Measurements from ENCODE around the gene GPI.

Gene GPI

DNA sequence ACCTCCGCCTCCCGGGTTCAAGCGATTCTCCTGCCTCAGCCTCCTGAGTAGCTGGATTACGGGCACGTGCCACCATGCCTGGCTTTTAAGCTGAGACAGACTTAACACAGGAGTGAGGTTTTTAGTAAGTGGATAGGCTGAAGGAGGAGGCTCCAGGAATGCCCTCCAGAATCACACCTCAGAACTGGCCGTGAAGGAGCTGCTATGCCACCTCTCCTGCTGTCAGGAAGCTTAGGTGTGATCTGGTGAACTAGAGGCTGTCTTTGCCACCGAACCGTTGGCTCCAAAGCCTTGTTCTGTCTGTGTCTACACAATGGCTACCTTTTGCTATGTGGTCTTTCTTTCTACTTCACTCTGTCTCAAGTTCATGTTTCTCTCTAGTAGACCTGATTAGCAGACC lies 43.4 kb downstream of the GPI start:
- no peak for DNase-seq

DNA sequence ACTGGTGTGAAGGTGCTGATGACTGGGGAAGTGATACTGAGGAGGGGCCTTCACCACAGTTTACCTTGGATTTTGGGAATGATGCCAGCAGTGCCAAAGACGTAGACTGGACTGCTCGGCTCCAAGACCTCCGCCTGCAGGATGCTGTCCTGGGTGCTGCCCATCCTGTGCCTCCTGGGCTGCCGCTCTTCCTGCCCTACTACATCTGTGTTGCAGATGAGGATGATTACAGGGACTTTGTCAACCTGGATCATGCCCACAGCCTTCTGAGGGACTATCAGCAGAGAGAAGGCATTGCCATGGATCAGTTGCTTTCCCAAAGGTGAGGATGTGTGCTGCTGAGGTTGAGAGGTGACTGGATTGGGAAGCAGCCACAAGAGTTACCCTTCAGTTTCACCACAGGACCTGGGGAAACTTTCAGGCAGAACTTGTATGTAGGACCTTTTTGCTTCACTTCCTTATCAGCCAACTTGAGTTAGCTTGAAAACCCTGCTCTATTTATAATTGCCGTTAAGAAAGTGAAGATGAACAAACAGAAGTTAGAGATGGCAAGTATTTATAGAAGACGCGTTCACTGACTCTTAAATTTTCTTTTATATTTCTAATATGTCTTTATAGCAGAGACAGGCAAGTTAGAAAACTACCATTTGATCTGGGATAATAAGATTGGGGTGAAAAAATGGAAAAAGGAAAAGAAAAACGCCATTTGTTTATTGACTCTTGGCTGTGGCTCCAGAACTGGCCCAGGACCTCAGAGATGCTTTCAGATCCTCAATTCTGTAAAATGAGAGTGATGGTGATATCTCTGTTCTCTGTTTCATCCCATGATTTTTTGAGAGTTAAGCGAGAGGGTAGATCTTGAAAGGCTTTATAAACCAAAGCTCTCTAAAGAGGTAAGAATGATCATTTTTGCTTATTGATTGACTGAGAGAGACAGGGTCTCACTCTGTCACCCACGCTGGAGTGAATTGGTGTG lies 44.5 kb downstream of the GPI start:
- DNase-seq = no peak

- no peak for DNase-seq
Observed at GRCh38 chr19:34411216-34411615, 46.2 kb downstream of the GPI start.

GRCh38 chr19:34416021-34416545 lies 51.1 kb downstream of the GPI start:
- DNase-seq = no peak

DNA sequence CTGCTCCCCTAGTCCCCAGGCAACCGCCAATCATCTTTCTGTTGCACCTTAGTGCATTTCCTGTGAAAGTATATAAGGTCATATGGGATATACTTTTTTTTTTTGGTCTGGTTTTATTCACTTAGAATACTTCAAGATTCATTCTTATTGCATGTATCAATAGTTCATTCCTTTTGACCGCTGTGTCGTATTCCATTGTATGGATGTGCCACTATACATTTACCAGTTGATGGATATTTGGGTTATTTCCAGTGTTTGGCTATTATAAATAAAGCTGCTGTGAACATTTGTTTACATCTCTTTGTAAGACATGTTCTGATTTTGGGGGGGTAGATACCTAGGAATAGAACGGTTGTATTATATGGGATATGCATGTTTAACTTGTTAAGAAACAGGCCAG lies 53.3 kb downstream of the GPI start:
- no peak for DNase-seq

GRCh38 chr19:34426096-34426661 lies 61.2 kb downstream of the GPI start:
- no peak for DNase-seq

DNA sequence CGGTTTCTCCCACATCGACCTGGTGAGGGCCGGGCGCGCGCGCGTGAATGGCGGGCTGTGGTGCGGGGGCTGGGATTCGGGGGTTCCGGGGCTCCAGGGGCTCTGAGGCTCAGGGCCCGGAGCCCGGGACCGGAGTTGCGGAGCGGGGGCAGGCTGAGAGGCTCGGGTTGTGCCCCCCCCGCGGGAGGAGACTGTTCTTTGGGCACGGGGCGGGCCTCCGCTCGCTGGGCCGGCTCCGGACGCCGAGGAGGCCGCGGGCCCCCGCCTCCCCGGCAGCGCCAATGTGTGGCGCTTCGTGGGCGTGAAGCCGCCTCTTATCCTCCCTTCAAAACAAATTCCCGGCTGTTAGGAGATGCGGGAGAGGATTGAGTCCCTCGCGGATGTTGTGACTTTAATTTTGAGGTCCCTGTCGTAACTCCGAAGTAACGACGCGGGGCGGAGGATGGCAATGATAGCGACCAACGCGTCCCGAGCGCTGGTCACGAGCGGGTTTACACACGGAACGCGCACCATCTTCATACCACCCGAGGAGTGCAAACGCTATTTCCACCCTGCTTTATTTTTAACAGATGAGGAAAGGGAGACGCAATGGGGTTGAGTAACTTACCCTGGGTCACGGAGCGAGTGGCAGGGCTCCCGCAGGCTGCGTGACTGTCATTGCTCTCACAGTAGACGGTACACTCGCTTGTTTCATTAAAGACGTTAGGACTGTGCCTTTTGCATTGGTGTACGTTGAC lies 63.7 kb downstream of the GPI start:
- DNase-seq = peak; percentile 61

DNA sequence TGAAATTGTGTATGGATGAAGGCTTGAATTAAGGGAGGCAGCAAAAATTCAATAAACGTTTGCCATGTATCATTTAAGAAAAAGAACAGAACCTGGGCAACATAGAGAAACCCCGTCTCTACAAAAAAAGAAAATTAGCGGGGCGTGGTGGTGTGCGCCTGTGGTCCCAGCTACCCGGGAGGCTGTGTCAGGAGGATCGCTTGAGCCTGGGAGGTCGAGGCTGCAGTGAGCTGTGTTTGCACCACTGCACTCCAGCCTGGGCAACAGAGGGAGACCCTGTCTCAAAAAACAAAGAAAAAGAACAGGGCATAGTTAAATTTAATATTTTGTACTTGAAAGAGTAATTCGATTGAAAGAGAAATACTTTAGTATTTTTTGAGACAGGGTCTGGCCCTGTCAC lies 64.6 kb downstream of the GPI start:
- no peak for DNase-seq

DNA sequence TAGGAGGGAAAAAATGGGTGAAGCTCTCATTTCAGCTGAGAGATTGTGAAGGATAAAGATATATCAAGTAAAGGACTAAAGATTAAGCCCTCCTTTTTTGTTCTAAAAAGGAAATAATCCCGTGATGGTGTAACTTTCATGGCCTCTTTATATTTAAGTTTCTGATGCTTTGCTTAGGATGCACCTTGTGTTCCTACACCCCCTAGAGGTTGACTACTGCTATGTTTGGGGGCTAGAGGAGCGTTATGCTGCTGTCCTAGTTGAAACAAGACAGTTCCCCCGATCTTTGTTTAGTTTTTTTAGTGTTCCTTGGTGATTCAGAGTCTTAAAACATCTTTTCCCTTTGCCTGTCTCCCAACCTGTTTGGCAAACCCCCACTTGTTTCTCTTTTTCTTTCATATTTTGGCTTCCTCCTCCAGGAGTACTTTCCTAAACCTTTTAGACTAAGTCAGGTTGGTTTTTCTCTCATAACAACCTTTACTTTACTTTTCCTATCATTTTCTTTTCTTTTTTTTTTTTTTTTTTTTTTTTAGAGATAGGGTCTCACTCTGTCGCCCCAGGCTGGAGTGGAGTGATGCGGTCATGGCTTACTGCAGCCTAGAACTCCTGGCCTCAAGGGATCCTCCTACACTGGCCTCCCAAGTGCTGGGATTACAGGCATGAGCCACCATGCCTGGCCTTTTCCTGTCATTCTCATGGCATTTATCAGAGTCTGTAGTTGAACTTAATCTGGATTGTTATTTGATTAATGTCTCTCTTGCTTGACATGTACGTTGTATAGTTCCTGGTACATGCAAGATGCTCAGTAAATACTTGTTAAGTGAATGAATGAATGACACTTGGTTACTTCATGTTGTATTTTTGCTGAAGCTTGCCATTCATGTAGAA lies 66.0 kb downstream of the GPI start:
- DNase-seq = peak; percentile 89

GRCh38 chr19:34431681-34432402 lies 66.8 kb downstream of the GPI start:
- peak; percentile 14 for DNase-seq

DNA sequence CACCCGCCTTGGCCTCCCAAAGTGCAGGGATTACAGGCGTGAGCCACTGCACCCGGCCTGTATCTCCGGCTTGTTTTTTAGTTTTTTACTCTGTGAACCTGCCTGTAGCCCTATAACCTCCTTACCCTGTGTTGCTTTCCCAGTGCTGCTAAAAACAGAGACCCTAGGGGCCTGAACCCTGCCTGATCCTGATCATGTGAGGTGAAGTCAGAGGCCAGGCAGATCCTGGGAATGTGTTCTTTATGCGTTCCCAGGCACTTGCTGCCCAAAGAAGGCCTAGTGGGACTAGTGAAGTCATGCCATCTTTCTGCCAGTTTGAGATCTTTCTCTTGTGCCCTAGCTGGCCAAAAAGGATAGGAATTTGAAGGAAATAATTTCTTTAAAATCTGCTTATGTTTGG lies 67.8 kb downstream of the GPI start:
- DNase-seq = no peak

GRCh38 chr19:34436716-34437115 lies 71.7 kb downstream of the GPI start:
- DNase-seq = no peak

- DNase-seq = no peak
Observed at GRCh38 chr19:34448191-34448590, 83.2 kb downstream of the GPI start.
